ENCODE measurements around the gene CNTNAP2.

- TF ChIP-seq GATA2 (IDR thresholded peaks at IDR 0.05; ENCODE audit: low read depth, low read length) (peak; percentile 54), GATA3 (IDR thresholded peaks at IDR 0.05; ENCODE audit: low read depth, low read length) (peak; percentile 64)
Measured at GRCh38 chr7:147477526-147477925, 1360.9 kb downstream of the CNTNAP2 start.
